ENCODE measurements around the gene EIF2B2. TPM values are rescaled to one million over a fixed set of nuclear protein-coding genes. Genes with fewer than 3 reads are reported as not detected.

EIF2B2 gene
- total RNA-seq, 2 experiments from 2014 or later, result 21.0 to 24.2 TPM

DNA sequence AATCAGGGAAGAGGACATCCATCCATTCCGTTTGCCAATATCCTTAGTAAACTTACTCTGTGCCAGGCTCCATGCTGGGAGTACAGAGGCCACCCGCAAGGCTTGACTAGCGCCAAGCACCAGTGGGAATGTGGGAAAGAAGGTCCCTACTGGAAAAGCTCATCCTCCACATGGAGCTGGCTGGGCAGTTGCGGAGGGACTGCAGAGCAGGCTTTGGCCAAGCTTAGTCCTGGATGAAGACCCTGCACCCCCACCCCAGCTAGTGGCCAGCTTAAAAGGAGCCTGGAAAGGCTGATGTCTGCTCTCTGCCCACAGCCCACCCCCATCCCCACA is 22.4 kb upstream of the EIF2B2 start:
- Mint-ChIP-seq H3K4me3 (no peak overlapping the region), H3K36me3 (ENCODE audit: low read depth) (no peaks in the 10 kb centered on the region), H3K4me1 (ENCODE audit: low read depth) (no peaks in the 10 kb centered on the region), H3K27ac (no peak overlapping the region), H3K27me3 (no peaks in the 10 kb centered on the region), H3K9me3 (no peaks in the 10 kb centered on the region)
- Histone ChIP-seq H3K4me1 (ENCODE audit: insufficient read depth, low read length) (no peaks in the 10 kb centered on the region), H3K36me3 (ENCODE audit: insufficient read depth, low read length) (no peaks in the 10 kb centered on the region), H3K27me3 (ENCODE audit: control insufficient read depth in 1 of 2, insufficient read depth in 2 of 2, low read length in 2 of 2) (no peaks in the 10 kb centered on the region), H3K4me3 (ENCODE audit: low read length) (no peak overlapping the region), H3K27ac (ENCODE audit: low read depth in 1 of 2, low read length in 2 of 2) (no peak overlapping the region), H3K9me3 (ENCODE audit: control insufficient read depth in 1 of 2, insufficient read depth in 1 of 2, low read length in 2 of 2) (no peaks in the 10 kb centered on the region)
- CTCF ChIA-PET, result no interaction called here
- intact Hi-C loops (cut with DNase I, micrococcal nuclease), result no loop called here
- DNase-seq, result no peak
- TF ChIP-seq, protein P1, sequence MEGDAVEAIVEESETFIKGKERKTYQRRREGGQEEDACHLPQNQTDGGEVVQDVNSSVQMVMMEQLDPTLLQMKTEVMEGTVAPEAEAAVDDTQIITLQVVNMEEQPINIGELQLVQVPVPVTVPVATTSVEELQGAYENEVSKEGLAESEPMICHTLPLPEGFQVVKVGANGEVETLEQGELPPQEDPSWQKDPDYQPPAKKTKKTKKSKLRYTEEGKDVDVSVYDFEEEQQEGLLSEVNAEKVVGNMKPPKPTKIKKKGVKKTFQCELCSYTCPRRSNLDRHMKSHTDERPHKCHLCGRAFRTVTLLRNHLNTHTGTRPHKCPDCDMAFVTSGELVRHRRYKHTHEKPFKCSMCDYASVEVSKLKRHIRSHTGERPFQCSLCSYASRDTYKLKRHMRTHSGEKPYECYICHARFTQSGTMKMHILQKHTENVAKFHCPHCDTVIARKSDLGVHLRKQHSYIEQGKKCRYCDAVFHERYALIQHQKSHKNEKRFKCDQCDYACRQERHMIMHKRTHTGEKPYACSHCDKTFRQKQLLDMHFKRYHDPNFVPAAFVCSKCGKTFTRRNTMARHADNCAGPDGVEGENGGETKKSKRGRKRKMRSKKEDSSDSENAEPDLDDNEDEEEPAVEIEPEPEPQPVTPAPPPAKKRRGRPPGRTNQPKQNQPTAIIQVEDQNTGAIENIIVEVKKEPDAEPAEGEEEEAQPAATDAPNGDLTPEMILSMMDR (IDR thresholded peaks at IDR 0.05), result no peak
- no peak for ATAC-seq (ENCODE audit: poor library complexity)
- POLR2A ChIA-PET, result no interaction called here

DNA sequence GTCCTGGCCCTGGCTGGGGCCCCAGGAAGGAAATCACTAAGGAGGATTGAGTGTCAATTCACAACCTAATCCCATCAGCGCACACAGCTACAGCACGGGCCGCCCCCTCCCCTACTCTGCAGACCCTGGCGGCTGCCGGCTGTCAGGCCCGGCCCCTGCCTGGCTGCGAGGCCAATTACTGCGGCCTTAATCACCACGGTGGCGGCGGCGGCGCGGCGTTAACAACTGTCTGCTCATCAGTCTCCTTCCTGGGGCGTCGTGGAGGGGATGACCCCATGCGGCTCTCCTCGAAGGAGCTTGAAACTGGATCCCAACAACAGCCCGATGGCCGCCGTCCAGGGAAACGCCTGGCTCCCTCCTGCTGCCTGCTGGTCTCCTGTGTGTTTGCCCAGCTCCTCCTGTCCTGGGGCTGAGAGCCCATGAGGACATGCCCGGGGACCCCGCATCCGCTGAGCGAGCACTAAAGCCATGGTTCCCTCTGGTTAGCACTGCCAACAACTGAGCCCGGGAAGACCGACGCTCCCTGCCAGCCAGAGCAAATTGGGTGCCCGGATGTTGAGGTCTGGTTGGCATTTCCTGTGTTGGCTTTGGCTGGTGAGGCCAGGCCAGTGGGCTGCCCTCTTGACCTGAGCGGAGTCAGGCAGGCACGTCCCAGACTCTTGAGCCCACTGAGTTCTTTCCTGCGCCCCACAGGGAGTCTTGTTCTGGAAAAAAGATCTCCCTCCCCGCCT is 21.8 kb upstream of the EIF2B2 start:
- Histone ChIP-seq H3K27me3 (ENCODE audit: control insufficient read depth in 1 of 2, insufficient read depth in 2 of 2, low read length in 2 of 2) (no peaks in the 10 kb centered on the region), H3K4me3 (ENCODE audit: low read length) (no peak overlapping the region), H3K27ac (ENCODE audit: low read depth in 1 of 2, low read length in 2 of 2) (no peak overlapping the region), H3K36me3 (ENCODE audit: insufficient read depth, low read length) (no peaks in the 10 kb centered on the region), H3K9me3 (ENCODE audit: control insufficient read depth in 1 of 2, insufficient read depth in 1 of 2, low read length in 2 of 2) (no peaks in the 10 kb centered on the region), H3K4me1 (ENCODE audit: insufficient read depth, low read length) (no peaks in the 10 kb centered on the region)
- Mint-ChIP-seq H3K4me3 (no peak overlapping the region), H3K9me3 (no peaks in the 10 kb centered on the region), H3K27ac (no peak overlapping the region), H3K4me1 (ENCODE audit: low read depth) (no peaks in the 10 kb centered on the region), H3K27me3 (no peaks in the 10 kb centered on the region), H3K36me3 (ENCODE audit: low read depth) (no peaks in the 10 kb centered on the region)
- intact Hi-C loops (cut with DNase I, micrococcal nuclease), result no loop called here
- TF ChIP-seq, protein P1 (IDR thresholded peaks at IDR 0.05), result no peak
- ATAC-seq (ENCODE audit: poor library complexity) (no peak), DNase-seq (no peak)
- ChIA-PET CTCF (no interaction called here), POLR2A (no interaction called here)

DNA sequence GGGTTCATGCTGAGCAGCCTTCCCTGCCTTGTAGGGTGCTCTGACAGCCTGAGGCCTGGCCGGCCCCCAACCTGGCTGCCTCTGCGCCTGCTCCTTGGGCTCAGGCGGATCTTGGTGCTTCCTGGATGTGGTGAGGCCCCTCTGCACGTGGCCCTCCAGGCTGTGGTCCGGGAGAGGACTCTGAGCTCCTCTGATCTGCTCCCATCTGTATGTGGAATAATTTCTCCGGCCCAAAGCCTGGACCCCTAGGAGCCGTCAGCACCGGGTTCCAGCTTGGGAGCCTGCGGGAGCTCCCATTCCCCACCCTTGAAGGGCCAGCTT is 21.3 kb upstream of the EIF2B2 start:
- no peaks in the 10 kb centered on the region for H3K4me1 Mint-ChIP-seq (ENCODE audit: low read depth)

More for the DNA sequence above, 21.3 kb upstream of the EIF2B2 start:
- DNase-seq, result no peak
- H3K36me3 Mint-ChIP-seq (ENCODE audit: low read depth), result no peaks in the 10 kb centered on the region
- H3K27me3 Mint-ChIP-seq, result no peaks in the 10 kb centered on the region
- H3K27ac Mint-ChIP-seq, result no peak overlapping the region
- TF ChIP-seq, protein P1 (IDR thresholded peaks at IDR 0.05), result no peak
- H3K4me3 Mint-ChIP-seq, result no peak overlapping the region
- ChIA-PET POLR2A (no interaction called here), CTCF (no interaction called here)
- Histone ChIP-seq H3K36me3 (ENCODE audit: insufficient read depth, low read length) (no peaks in the 10 kb centered on the region), H3K4me1 (ENCODE audit: insufficient read depth, low read length) (no peaks in the 10 kb centered on the region), H3K9me3 (ENCODE audit: control insufficient read depth in 1 of 2, insufficient read depth in 1 of 2, low read length in 2 of 2) (no peaks in the 10 kb centered on the region), H3K27me3 (ENCODE audit: control insufficient read depth in 1 of 2, insufficient read depth in 2 of 2, low read length in 2 of 2) (no peaks in the 10 kb centered on the region), H3K27ac (ENCODE audit: low read depth in 1 of 2, low read length in 2 of 2) (no peak overlapping the region), H3K4me3 (ENCODE audit: low read length) (no peak overlapping the region)
- H3K9me3 Mint-ChIP-seq, result no peaks in the 10 kb centered on the region
- intact Hi-C loops (cut with DNase I, micrococcal nuclease), result no loop called here
- no peak for ATAC-seq (ENCODE audit: poor library complexity)
